Activated naive CD4-positive, alpha-beta T cell treated with anti-CD3 and anti-CD28 coated beads for 36 hours (primary cell): ENCODE measurements around the gene SLC35D1. TPM values are rescaled to one million over a fixed set of nuclear protein-coding genes. Genes with fewer than 3 reads are reported as not detected.
A peak's percentile ranks its signal among the peaks of the same experiment; 100 is the strongest.

Experiments
- CTCF ChIA-PET: fragments of 350-600 bp; sonication (Branson Sonifier 250); formaldehyde crosslinking; loops from one replicate; lab custom pipeline; 2021; ENCODE audit warnings: antibody characterized with exemption; lab: Charles Lee
- DNase-seq: peaks from one replicate; pipeline ENCODE4 v3.0.0-alpha.2; 2020
- H3K27ac Mint-ChIP-seq: one replicate; pipeline ENCODE4 v1.8.0; 2021; ENCODE audit warnings: mild to moderate bottlenecking, mixed read lengths
- H3K27me3 Mint-ChIP-seq: one replicate; pipeline ENCODE4 v1.8.0; 2021; ENCODE audit warnings: low read depth, mixed read lengths
- H3K36me3 Mint-ChIP-seq: one replicate; pipeline ENCODE4 v1.8.0; 2021; ENCODE audit warnings: low read depth, mixed read lengths
- H3K4me1 Mint-ChIP-seq: one replicate; pipeline ENCODE4 v1.8.0; 2021; ENCODE audit warnings: low read depth, mixed read lengths
- H3K4me3 Mint-ChIP-seq: one replicate; pipeline ENCODE4 v1.8.0; 2021; ENCODE audit warnings: mild to moderate bottlenecking, moderate library complexity, mixed read lengths
- H3K9me3 Mint-ChIP-seq: one replicate; pipeline ENCODE4 v1.8.0; 2021; ENCODE audit warnings: mixed read lengths
- intact Hi-C: fragments of 100-400 bp; cut with micrococcal nuclease; formaldehyde crosslinking; loops from one replicate; pipeline ENCODE4 v1.15.1; 2023
- total RNA-seq, 2 experiments: library from RNA; stranded (reverse); gene quantifications; one replicate each; pipeline ENCODE4 v1.2.3, GENCODE V29; 2021

The SLC35D1 gene
- 10 to 100 TPM; 10.5 to 11.1 TPM for total RNA-seq

DNA sequence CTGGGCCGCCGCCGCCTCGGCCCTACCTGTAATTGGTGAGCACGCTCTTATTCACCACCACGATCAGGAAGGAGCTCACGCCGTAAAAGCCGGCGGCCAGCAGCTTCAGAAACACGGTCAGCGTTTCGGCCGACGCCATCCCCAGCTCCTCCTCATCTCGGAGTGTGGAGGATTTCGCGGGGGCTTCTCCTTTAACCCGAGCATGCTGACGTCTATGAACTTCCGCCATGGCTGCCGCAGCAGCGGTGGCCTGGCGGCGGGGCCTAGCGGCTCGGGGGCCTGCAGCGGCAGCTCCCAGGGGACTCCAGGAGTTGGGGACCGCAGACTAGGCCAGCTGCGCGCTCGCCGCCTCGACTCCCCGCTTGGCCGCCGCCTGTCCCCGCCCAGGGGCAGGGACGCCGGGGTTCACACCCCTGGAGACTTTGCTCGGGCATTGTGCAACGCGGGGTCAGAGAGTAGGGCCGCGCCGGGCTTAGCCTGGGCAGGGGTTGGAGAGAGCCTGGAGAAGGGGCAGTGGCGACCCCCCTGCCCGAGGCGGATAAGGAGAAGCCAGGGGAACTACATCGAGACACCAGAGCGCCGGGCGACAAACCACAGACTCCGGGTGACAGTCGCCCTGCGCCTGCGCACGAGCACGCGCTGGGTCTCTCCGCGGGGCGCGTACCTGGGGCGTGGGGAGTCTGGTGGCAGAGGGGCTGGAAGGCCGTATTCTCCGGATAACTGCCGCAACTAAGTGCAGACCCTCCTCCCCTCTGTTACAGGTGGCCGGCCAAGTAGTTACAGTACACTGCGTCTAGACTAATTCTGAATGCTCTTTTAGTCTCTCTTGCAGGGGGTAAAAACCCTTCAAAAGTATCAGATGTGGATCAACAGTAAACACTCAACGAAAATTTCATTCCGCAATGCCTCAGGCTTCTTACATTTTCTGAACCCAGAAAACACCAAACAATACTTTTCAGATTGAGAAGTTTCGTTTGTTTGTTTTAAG, at the start of gene SLC35D1:
TSS of gene SLC35D1 (minus strand) at position 364 of the 988 bp plus-strand sequence. CDS start at position 229, 135 bp downstream.
- H3K27me3 Mint-ChIP-seq = no peaks in the 10 kb centered on the region
- peaks cover 19% of the 10 kb centered on the region for H3K4me1 Mint-ChIP-seq
- intact Hi-C loops = loop anchor here (1.0 to 5.0 kb wide), 12 partner anchors 25 to 631 kb away; partner anchors contain the start of genes DNAI4, GADD45A, MIER1 and SERBP1
- peak within 1 kb of the TSS; percentile 93 for H3K27ac Mint-ChIP-seq
- peak; percentile 81 for DNase-seq
- peak within 1 kb of the TSS; percentile 82 for H3K4me3 Mint-ChIP-seq
- H3K36me3 Mint-ChIP-seq = peaks cover 14% of the 10 kb centered on the region
- CTCF ChIA-PET = interaction anchor here (0.6 to 0.9 kb wide), 5 partner anchors 51 to 433 kb away, joined by 3 to 8 read pairs (median 4); no protein-coding TSS in a partner anchor
- H3K9me3 Mint-ChIP-seq = no peaks in the 10 kb centered on the region

DNA sequence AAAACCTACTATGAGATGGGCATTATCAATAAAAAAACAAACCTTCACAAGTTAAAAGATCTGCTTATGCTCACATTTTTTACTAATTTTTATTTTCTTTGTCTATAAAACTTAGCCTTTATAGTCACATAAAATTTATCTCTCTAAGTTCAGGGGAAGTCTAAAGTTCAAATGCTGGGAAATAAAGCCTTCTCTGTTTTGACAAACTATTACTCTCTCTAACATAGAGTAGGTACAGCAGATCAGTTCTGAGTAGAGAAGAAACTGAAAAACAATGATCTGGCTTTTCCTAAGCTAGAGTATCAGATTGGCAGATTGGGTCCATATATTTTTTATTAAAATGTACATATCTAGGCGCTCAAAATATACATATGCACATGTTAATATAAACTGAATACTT, 49.6 kb upstream of the SLC35D1 start:
- CTCF ChIA-PET = interaction anchor here (3.5 kb wide), 1 partner anchor 45 kb away, joined by 21 read pairs; no protein-coding TSS in a partner anchor
- Mint-ChIP-seq H3K36me3 (no peaks in the 10 kb centered on the region), H3K27me3 (no peaks in the 10 kb centered on the region), H3K27ac (no peak overlapping the region), H3K4me3 (no peak overlapping the region), H3K4me1 (peaks cover 3% of the 10 kb centered on the region), H3K9me3 (no peaks in the 10 kb centered on the region)
- no peak for DNase-seq
- intact Hi-C loops = no loop called here

DNA sequence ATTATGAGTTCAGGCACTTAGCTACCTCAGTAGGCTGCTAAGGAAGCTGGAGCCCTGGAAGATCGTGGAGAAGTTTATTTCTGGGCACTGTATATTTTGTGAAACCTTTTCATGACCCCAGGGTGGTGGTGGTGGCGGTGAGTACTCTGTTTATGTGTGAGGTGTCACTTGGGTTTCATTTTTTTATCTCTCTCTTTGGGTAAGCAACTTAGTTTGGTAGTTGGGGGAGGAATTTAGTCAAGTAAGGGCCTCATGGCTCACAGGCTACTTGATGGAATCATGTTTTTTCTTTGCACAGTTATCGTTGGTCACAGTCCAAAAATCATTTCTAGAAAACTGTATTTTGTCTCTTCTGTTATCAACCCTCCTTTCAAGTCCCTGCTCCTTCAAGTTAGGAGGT, 46.9 kb upstream of the SLC35D1 start:
- no peaks in the 10 kb centered on the region for H3K27me3 Mint-ChIP-seq
- H3K36me3 Mint-ChIP-seq = no peaks in the 10 kb centered on the region
- CTCF ChIA-PET = interaction anchor here (0.7 kb wide), 1 partner anchor 654 kb away, joined by 3 read pairs; no protein-coding TSS in a partner anchor
- intact Hi-C loops = no loop called here
- H3K4me3 Mint-ChIP-seq = no peak overlapping the region
- DNase-seq = no peak
- peaks cover 3% of the 10 kb centered on the region for H3K4me1 Mint-ChIP-seq
- H3K27ac Mint-ChIP-seq = no peak overlapping the region
- H3K9me3 Mint-ChIP-seq = no peaks in the 10 kb centered on the region

DNA sequence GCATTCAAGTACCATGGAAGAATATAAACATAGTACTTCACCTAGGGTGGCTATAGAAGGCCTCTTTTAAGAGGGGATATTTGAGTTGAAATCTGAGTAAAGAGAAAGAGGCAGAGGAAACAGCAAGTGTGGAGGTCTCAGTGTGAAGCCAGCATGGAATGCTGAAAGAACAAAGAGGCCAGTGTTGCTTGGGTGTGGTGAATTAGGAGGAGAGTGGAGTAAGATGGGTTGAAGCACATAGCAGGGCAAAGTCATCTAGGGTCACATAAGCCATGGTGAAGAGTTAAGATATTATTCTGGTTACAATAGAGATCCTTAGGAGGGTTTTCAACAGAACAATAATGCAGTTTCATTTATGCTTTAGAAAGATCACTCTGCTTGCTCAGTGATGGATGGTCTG, 43.4 kb upstream of the SLC35D1 start:
- Mint-ChIP-seq H3K9me3 (no peaks in the 10 kb centered on the region), H3K4me3 (no peak overlapping the region), H3K4me1 (peaks cover 5% of the 10 kb centered on the region), H3K36me3 (no peaks in the 10 kb centered on the region), H3K27ac (no peak overlapping the region), H3K27me3 (no peaks in the 10 kb centered on the region)
- DNase-seq = no peak
- intact Hi-C loops = no loop called here
- CTCF ChIA-PET = no interaction called here

DNA sequence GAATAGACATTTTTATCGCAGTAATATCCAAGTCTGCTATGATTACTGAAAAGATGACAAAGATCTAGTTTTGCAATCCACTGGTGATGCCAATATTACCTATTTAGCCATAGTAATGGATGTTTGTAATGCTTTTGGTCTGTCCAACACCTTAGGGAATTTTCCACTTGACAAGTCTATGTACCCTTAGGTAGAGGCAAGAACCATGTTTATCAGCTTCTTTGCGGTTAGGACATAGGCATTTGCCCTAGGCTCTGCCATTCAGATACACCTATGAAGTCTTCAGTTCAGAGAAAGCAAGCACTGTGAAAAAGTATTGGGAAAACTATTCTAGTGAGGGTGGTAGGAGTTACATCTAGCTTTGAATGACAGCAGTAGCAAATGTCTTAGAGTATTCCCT, 40.2 kb upstream of the SLC35D1 start:
- H3K4me1 Mint-ChIP-seq = peaks cover 2% of the 10 kb centered on the region
- H3K4me3 Mint-ChIP-seq = no peak overlapping the region
- H3K9me3 Mint-ChIP-seq = no peaks in the 10 kb centered on the region
- no peak overlapping the region for H3K27ac Mint-ChIP-seq
- CTCF ChIA-PET = no interaction called here
- no peak for DNase-seq
- no peaks in the 10 kb centered on the region for H3K36me3 Mint-ChIP-seq
- no peaks in the 10 kb centered on the region for H3K27me3 Mint-ChIP-seq
- intact Hi-C loops = no loop called here

DNA sequence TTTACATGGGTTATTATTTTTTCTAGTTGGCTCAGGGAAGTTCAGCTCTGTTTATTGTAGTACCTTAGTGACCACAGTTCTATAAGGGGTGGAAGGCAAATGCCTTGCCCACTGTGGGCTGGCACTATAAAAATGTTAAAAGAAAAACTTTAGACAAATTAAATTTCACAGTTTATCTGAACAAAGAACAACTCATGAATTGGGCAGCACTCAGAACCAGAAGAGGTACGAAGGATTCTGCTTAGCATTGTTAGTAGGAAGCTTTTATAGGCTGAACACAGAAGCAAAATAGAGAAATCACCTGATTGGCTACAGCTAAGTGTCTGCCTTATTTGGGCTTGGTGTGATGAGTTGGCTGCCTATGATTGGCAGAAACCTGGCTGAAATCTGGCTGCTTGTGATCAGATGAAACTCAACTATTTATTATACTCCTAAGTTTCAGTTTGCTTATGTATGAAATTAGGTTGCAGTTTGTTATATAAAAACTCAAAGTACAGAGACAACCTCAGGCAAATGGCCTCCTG, 35.8 kb upstream of the SLC35D1 start:
- intact Hi-C loops = no loop called here
- CTCF ChIA-PET = no interaction called here
- H3K4me3 Mint-ChIP-seq = no peak overlapping the region
- H3K9me3 Mint-ChIP-seq = no peaks in the 10 kb centered on the region
- no peaks in the 10 kb centered on the region for H3K36me3 Mint-ChIP-seq
- H3K27ac Mint-ChIP-seq = no peak overlapping the region
- H3K27me3 Mint-ChIP-seq = no peaks in the 10 kb centered on the region
- peaks cover 2% of the 10 kb centered on the region for H3K4me1 Mint-ChIP-seq
- no peak for DNase-seq

DNA sequence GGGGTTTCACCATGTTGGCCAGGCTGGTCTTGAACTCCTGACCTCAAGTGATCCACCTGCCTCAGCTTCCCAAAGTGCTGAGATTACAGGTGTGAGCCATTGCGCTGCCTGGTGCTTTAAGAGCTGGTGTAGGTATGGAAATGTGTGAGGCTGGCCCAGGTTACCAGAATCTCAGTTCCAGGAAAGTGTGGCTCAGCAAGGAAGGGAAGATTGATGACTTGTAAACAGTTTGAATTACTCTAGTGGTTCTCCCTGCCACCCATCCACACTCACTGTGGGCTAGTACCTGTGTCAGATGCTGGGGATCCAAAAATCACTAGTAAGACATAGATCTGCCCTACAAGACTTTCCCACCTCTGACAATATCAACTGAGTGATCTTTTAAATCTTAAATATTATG, 34.5 kb upstream of the SLC35D1 start:
- no peak overlapping the region for H3K27ac Mint-ChIP-seq
- intact Hi-C loops = no loop called here
- DNase-seq = no peak
- no peak overlapping the region for H3K4me3 Mint-ChIP-seq
- no peaks in the 10 kb centered on the region for H3K27me3 Mint-ChIP-seq
- H3K36me3 Mint-ChIP-seq = no peaks in the 10 kb centered on the region
- peaks cover 2% of the 10 kb centered on the region for H3K4me1 Mint-ChIP-seq
- CTCF ChIA-PET = no interaction called here
- H3K9me3 Mint-ChIP-seq = no peaks in the 10 kb centered on the region

DNA sequence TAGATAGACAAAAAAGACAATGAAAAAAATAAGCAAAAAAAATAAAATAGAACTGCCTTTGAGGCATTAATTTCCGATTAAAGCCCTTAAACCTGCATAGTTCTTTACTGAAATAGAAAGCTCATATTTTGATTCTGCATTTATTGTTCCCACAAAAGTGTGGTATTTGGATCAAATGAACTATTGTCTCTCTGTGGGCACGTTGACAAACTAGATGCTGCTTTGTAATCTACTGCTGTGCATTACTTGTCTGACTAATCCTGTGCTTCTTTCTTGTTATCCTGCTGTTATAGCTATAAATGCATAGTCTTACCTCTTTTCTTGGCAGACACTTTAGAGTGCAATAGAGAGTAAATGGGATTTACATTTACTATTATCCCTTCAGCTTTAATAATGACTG, 31.4 kb upstream of the SLC35D1 start:
- CTCF ChIA-PET = interaction anchor here (0.5 to 0.6 kb wide), 2 partner anchors 40 to 125 kb away, joined by 3 read pairs; no protein-coding TSS in a partner anchor
- intact Hi-C loops = no loop called here

DNA sequence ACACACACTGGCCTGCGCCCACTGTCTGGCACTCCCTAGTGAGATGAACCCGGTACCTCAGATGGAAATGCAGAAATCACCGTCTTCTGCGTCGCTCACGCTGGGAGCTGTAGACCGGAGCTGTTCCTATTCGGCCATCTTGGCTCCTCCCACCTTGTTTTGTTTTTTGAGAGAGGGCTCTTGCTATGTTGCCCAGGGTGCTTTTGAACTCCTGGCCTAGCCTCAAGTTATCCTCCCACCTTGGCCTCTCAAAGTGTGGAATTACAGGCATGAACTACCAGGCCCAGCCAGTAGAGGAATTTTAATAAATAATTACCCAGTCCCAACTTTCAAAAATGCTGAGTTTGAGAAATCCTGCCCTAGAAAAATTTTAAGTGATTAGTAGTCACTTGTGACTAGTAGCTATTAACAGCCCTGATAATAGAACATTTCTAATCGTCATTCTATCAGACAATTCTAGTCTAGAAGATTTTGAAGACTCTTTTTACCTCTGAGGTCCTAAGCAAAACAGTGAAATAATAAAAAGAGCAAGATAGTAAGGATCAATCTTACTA, 30.9 kb upstream of the SLC35D1 start:
- no peak for DNase-seq
- intact Hi-C loops = no loop called here
- Mint-ChIP-seq H3K4me1 (no peaks in the 10 kb centered on the region), H3K4me3 (no peak overlapping the region), H3K27ac (no peak overlapping the region), H3K27me3 (no peaks in the 10 kb centered on the region), H3K9me3 (no peaks in the 10 kb centered on the region), H3K36me3 (no peaks in the 10 kb centered on the region)
- CTCF ChIA-PET = no interaction called here

More for the DNA sequence above, 31.4 kb upstream of the SLC35D1 start:
- H3K27ac Mint-ChIP-seq = no peak overlapping the region
- no peaks in the 10 kb centered on the region for H3K4me1 Mint-ChIP-seq
- no peaks in the 10 kb centered on the region for H3K36me3 Mint-ChIP-seq
- H3K4me3 Mint-ChIP-seq = no peak overlapping the region
- H3K9me3 Mint-ChIP-seq = no peaks in the 10 kb centered on the region
- no peaks in the 10 kb centered on the region for H3K27me3 Mint-ChIP-seq
- no peak for DNase-seq

DNA sequence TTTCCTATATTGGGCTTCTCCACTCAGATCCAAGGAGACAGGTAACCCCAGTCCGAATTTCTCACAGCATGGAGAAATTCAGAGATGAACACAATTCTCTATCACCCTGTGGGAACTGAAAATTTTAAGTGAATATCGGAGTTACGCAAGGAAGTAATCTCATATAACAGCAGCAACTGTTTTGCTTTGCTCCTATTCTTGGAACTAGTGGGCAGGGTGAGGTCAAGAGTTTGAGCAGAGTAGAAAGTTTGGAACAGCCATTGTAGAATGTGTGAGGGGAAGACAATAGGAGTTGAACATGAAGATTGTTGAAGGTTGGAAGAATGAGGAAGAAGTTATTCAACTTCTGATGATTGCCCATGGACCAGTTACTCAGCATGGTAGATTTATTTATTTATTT, 24.3 kb upstream of the SLC35D1 start:
- Mint-ChIP-seq H3K27me3 (no peaks in the 10 kb centered on the region), H3K36me3 (no peaks in the 10 kb centered on the region), H3K4me1 (no peaks in the 10 kb centered on the region), H3K27ac (no peak overlapping the region), H3K4me3 (no peak overlapping the region), H3K9me3 (no peaks in the 10 kb centered on the region)
- CTCF ChIA-PET = no interaction called here
- DNase-seq = no peak
- intact Hi-C loops = no loop called here

DNA sequence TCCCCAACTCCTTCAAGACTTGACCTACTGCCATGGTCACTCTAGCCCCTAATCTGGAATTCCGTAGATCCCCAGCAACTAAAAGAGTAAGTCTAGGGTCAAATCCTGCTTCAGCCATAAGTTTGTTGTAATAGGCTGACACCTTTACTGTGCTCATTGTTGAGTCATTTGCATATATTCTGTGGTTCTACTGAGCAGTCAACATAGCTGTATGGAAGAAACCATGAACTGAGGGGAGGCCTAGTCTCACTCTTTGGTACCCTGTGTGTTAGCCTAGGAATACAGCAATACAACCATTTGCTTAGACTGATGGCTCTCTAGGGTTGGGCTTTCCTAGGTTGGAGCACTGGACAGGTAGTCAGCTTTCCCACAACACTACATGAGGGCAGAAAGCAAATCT, 23.6 kb upstream of the SLC35D1 start:
- peaks cover 3% of the 10 kb centered on the region for H3K9me3 Mint-ChIP-seq
- intact Hi-C loops = no loop called here
- H3K27me3 Mint-ChIP-seq = no peaks in the 10 kb centered on the region
- H3K36me3 Mint-ChIP-seq = peaks cover 2% of the 10 kb centered on the region
- DNase-seq = no peak
- H3K4me1 Mint-ChIP-seq = no peaks in the 10 kb centered on the region
- no peak overlapping the region for H3K4me3 Mint-ChIP-seq
- CTCF ChIA-PET = no interaction called here
- no peak overlapping the region for H3K27ac Mint-ChIP-seq

DNA sequence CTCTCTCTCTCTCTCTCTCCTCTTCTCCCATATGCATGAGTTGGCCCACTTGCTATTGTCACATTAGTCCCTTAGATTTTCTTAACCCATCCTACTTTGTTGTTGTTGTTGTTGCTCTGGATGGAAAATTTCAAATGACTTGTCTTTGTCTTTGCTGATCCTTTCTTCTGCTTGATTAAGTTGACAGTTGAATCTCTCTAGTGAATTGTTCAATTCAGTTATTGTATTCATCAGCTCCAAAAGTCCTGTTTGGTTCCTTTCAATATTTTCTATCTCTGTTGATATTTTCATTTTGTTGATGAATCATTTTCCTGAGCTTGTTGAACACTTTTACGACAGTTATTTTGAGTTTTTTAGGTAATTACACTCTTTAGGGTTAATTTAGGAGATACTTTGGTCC, 18.8 kb upstream of the SLC35D1 start:
- no peak for DNase-seq
- Mint-ChIP-seq H3K27me3 (no peaks in the 10 kb centered on the region), H3K9me3 (peaks cover 16% of the 10 kb centered on the region), H3K4me1 (no peaks in the 10 kb centered on the region), H3K36me3 (peaks cover 8% of the 10 kb centered on the region), H3K4me3 (no peak overlapping the region), H3K27ac (no peak overlapping the region)
- CTCF ChIA-PET = interaction anchor here (0.9 kb wide), 1 partner anchor 312 kb away, joined by 3 read pairs; no protein-coding TSS in a partner anchor
- intact Hi-C loops = no loop called here
